ENCODE measurements around the gene ZNF683. TPM values are rescaled to one million over a fixed set of nuclear protein-coding genes. Genes with fewer than 3 reads are reported as not detected.

Gene ZNF683
- total and polyA plus RNA-seq, 9 of the 15 experiments (the other 6 are each of a cell fraction or from before 2014, with no cell fraction given): not detected

DNA sequence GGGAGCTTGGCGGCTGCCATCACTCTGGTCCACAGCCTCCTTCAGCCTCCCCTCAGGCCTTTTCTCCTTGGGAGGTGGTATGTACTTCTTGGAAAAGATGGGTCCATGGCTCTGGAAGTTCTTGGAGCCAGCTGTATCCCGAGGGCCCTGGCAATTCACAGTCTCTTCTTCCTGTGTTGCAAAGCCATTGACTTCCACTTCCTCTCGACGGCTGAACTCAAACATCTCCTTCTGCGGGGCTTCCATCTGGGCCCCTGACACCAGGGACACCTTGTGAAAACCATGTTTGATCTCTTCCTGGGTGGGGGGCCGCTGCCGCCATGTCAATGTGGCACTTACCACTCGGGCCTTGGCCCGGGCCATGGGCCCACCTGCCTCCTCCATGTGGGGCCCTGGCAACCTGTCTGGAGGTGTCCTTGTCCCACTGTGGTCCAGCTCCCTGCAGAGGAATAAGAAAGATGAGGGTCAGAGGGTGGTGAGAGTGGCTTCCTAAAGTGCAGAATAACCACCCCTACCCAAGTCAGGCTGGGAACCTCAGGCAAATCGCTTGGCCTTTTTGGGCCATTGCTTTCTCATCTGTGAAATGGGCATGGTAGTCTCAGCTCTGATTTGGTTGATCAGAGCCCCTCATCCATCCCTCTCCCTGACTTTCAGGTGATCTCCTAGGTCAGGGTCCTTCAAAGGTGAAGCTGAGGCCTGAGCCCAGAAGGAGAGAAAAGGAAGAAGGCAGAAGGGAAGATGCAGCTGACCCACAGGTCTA lies 26.1 kb downstream of the ZNF683 start:
- no TSS peak for BruUV-seq (replicated peaks)
- intact Hi-C loops (cut with micrococcal nuclease): no loop called here
- Histone ChIP-seq H3K9me1 (ENCODE audit: control insufficient read depth, insufficient read depth, low read length) (no peaks in the 10 kb centered on the region), H3K27me3 (ENCODE audit: control insufficient read depth in 2 of 2, insufficient read depth in 2 of 2, low read length in 2 of 2) (no peaks in the 10 kb centered on the region), H3K9ac (ENCODE audit: insufficient read depth in 1 of 2, low read depth in 2 of 2, low read length in 2 of 2) (peak overlapping the region in 1 of 2 experiments; percentile 24; a peak in 1 of 4 replicates), H3K79me2 (ENCODE audit: control insufficient read depth, insufficient read depth, low read length) (no peaks in the 10 kb centered on the region), H3K9me3 (replicated peaks; ENCODE audit: control insufficient read depth, insufficient read depth, low read depth, low read length) (no peaks in the 10 kb centered on the region), H3K36me3 (ENCODE audit: control insufficient read depth, insufficient read depth, low read length) (no peaks in the 10 kb centered on the region), H3K4me2 (ENCODE audit: insufficient read depth, low read length) (no peak overlapping the region), H3K4me3 (no peak overlapping the region), H3K27ac (ENCODE audit: extremely low read depth, low read depth, low read length) (no peak overlapping the region), H2AFZ (ENCODE audit: low read depth, low read length) (no peak overlapping the region), H4K20me1 (replicated peaks; ENCODE audit: control insufficient read depth, insufficient read depth, low read length) (no peaks in the 10 kb centered on the region), H3K4me1 (replicated peaks in 1 of 2; ENCODE audit: control insufficient read depth in 2 of 2, insufficient read depth in 2 of 2, low read length in 2 of 2) (peaks cover 15 to 24% of the 10 kb centered on the region in 2 experiments)
- ChIA-PET POLR2A (interaction anchor here (0.8 to 4.0 kb wide), 6 partner anchors 9 to 416 kb away, joined by 3 to 24 read pairs (median 4); partner anchors contain the start of genes CD52 and CEP85), CTCF (ENCODE audit: low intra/inter-chr PET ratio) (no interaction called here)
- DNase-seq (ENCODE audit: extremely low read depth in 1 of 4, low spot score in 3 of 4): no peak
- 32% methylated on average over 10 of the region's 10 CpGs for WGBS (ENCODE audit: insufficient coverage, low coverage, missing lambda C conversion rate)
- FAIRE-seq: no peak
- in situ Hi-C loops (cut with MboI): no loop called here
- no peak for ATAC-seq
- TF ChIP-seq HNRNPK (IDR thresholded peaks at IDR 0.05; ENCODE audit: low read depth, low read length, poor library complexity, severe bottlenecking) (no peak), MCM2 (IDR thresholded peaks at IDR 0.05; ENCODE audit: low read depth) (no peak), RBM25 (IDR thresholded peaks at IDR 0.05; ENCODE audit: low read depth, low read length, severe bottlenecking) (peak; percentile 23), NELFE (IDR thresholded peaks at IDR 0.05; ENCODE audit: insufficient read depth, insufficient read length) (no peak), ZNF121 (CRISPR knock-in tag; conservative IDR thresholded peaks at IDR 0.05) (peak; percentile 56), U2AF2 (optimal IDR thresholded peaks at IDR 0.05; ENCODE audit: low read depth, low read length) (no peak), BCOR (IDR thresholded peaks at IDR 0.05) (0 out of 2 replicates have a peak, but pooled peaks have one; percentile 23), TBP (optimal IDR thresholded peaks at IDR 0.05; ENCODE audit: low read depth, low read length) (no peak), THRAP3 (IDR thresholded peaks at IDR 0.05; ENCODE audit: borderline replicate concordance) (no peak), POLR2AphosphoS5 (IDR thresholded peaks at IDR 0.05; ENCODE audit: control insufficient read depth, insufficient read depth, low read depth, low read length) (no peak), ZKSCAN3 (CRISPR knock-in tag; IDR thresholded peaks at IDR 0.05) (no peak), ZNF696 (CRISPR knock-in tag; conservative IDR thresholded peaks at IDR 0.05) (no peak), NR4A1 (CRISPR knock-in tag; IDR thresholded peaks at IDR 0.05) (no peak), NR4A1 (tag; IDR thresholded peaks at IDR 0.05) (no peak), KDM1A (IDR thresholded peaks at IDR 0.05) (0 out of 4 replicates have a peak, but pooled peaks of 1 of the 2 experiments have one; percentile 26), SPI1 (IDR thresholded peaks at IDR 0.05; ENCODE audit: borderline replicate concordance, low read depth, low read length) (peak; percentile 51; the same call in 1 of the 2 replicates), SMAD2 (IDR thresholded peaks at IDR 0.05; ENCODE audit: low read depth, low read length) (no peak)
- TF ChIP-seq, protein P1, sequence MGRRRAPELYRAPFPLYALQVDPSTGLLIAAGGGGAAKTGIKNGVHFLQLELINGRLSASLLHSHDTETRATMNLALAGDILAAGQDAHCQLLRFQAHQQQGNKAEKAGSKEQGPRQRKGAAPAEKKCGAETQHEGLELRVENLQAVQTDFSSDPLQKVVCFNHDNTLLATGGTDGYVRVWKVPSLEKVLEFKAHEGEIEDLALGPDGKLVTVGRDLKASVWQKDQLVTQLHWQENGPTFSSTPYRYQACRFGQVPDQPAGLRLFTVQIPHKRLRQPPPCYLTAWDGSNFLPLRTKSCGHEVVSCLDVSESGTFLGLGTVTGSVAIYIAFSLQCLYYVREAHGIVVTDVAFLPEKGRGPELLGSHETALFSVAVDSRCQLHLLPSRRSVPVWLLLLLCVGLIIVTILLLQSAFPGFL (CRISPR knock-in tag; IDR thresholded peaks at IDR 0.05): no peak
